Hepatic stellate cell (primary cell): ENCODE measurements around the gene ADGRL3.

ENCODE experiments used
- DNase-seq: peaks from one replicate; pipeline ENCODE4 v3.0.0; 2011; ENCODE audit warnings: low spot score

ADGRL3 gene

GRCh38 chr4:61426229-61426628 lies 226.1 kb downstream of the ADGRL3 start:
- DNase-seq = no peak

GRCh38 chr4:61427099-61427817 lies 227.1 kb downstream of the ADGRL3 start:
- no peak for DNase-seq

GRCh38 chr4:61427818-61428495 lies 227.8 kb downstream of the ADGRL3 start:
- DNase-seq = no peak

DNA sequence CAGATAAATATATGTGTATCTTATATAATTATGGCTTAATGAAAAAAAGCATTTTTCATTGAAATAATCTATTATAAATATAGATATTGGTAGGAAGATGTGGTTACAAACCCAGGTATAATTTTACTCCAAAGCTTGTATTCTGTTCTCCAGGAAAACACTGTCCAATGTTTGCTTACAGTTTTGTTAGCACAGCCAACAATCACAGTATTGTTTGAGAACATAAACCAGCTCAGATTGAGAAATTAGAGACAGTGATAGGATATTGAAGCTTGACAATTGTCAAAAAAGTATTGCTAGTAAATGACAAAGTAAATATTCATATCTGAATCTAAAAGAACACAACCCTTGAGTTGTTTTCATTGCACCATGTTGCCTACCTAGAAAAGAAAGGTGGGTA lies 228.8 kb downstream of the ADGRL3 start:
- DNase-seq = no peak

DNA sequence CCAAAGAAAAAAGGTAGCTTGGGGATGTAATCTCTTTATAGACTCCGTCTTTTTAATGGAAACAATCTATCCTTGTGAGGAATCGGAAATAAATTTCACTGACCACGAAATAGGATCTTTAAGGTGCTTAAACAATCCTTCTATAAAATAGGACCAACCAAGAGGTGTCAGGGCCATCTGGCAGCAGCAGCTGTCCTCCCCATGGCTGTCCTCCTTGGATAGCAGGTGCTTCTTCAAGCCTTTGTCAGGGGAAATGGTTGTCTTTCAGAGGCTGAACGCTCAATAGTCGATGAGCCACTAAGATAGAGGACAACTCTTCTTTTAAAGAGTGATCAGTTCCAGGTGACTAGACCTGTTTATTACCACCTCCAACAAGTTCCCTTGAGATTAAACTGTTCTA lies 231.0 kb downstream of the ADGRL3 start:
- DNase-seq = no peak

- DNase-seq = no peak
Observed at GRCh38 chr4:61437923-61438322, 237.8 kb downstream of the ADGRL3 start.

DNA sequence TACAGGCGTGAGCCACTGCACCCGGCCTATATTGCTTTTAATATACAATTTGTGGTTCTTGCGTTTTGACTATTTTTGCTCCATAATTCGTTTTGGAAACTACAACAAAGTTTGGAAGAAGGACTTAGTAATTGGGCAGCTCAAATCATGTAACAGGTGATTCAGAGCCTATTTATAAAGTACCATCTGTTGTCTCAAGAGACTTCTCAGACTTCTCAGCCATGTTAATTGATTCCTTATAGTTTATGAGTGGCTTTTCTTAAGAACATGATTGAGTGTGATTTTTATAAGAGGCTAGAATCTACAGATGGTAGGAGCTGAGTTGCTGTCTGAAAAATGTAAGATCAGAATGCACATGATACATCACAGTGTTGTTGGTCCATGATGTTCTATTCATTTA lies 240.2 kb downstream of the ADGRL3 start:
- DNase-seq = no peak

DNA sequence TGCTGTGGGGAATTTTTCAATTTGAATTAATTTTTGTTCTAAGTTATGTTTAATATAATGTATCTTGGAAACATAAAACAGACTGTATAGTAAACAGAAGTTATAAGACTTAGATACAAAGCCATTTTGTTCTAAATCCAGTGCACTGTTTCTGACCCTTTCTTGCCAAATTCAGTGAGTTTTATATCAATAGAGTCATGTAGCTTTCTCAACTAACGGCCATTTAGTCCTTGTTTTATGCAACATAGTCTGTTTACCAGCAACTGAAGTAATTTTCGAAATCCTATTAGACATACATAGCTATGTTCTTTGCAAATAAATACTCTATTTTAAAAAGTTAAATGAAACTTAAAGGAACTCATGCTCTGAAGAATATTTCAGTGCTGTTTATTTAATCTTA lies 242.8 kb downstream of the ADGRL3 start:
- no peak for DNase-seq

- no peak for DNase-seq
Observed at GRCh38 chr4:61443813-61444510, 243.8 kb downstream of the ADGRL3 start.

DNA sequence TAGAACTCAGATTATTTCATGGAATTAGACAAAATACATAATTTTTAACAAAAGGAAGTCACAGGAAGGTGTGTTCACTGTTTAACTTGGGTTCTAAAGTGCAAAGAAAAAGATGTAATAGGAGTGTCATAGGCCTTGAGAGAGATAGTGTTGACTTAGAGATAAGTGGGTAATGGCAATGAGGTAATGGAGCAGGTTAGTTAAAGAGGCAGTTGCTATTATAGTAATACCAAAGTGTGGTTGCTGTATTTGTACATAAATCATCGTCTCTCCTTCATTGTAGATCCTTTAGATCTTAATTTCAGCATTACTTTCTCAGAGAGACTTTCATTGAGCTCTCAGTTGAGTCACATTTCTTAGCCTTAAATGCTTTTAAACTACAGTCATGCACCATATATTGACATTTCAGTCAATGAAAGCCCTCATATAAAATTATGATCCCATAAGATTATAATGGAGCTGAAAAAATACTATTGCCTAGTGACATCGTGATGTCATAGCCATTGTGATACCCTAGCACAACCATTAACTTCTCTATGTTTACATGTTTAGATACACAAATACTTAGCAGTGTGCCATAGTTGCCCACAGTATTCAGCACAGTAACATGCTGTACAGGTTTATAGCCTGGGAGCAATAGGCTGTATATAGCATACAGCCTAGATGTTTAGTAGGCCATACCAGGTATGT lies 245.4 kb downstream of the ADGRL3 start:
- DNase-seq = no peak

DNA sequence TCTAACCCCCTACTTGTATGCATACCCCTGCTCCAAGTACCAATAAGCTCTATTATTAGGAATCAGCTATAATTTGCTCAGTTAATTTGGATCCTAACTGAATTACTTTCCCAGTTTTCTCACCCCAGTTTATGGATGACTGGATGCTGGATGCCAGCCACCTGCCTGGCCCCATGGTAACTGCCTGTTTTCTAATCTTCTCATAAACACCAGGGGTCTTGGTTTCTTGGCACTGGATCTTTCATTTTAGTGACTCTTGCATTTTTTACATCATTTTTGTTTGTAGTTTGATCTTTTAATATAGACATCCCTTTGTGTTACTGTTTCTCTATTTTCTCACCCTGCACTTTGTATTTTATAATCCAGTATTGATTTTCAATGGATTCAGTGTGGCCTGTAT lies 246.8 kb downstream of the ADGRL3 start:
- no peak for DNase-seq

DNA sequence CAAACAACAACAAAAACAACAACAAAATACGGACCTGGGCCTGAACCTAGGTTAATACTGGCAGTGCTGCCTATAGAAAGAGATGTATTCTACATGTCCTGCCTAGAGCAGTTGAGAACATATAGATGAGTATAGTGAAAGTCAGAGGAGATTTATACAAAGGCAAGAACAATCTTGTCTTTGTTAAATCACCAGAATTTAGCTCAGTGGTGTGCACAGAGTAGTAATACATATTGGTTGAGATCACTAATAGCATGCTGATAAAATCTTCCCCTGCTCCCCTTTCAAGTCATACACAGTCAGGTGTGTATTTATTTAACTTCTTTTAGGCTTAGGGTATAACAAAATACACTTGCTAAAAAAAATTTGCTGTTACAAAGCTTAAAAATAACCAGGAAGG lies 247.8 kb downstream of the ADGRL3 start:
- DNase-seq = no peak

GRCh38 chr4:61451935-61452334 lies 251.8 kb downstream of the ADGRL3 start:
- no peak for DNase-seq

GRCh38 chr4:61461956-61462355 lies 261.8 kb downstream of the ADGRL3 start:
- DNase-seq = no peak

GRCh38 chr4:61462451-61463326 lies 262.6 kb downstream of the ADGRL3 start:
- DNase-seq = no peak

GRCh38 chr4:61468024-61468720 lies 268.0 kb downstream of the ADGRL3 start:
- DNase-seq = no peak

DNA sequence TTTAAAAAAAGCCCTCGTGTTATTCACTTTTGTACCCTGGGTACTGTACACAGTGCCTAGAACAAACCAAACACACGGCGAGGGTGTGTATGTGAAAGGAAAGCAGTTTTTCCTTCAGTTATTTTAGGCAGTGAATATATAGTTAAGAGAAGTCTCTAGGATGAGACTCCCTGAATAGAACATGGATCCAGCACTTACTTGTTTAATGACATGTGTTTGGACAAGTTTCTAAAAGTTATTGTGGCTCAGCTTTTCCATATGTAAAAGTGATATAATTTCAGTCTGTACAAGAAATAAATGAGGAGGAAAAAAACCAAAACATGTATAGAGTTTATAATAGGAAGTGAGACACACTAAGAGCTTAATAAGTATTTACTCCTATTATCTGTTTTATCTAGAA lies 273.2 kb downstream of the ADGRL3 start:
- no peak for DNase-seq

DNA sequence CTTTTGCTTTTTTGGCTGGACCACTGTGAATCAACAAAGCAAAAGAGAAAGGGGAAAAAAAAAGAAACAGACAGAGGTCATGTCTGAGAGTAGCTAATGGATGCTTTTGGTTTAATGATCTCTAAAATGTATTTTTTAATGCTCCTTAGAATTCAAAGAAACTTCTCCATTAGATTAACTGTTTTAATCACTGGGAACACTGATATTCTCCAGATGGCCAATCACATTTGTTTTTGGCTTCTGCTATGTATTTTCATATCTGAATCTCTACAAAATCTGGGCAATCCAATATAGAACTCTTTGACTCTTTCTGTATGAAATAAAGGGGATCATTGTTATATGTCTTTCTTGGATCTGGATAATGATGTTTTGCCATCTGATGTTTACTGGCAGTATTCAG lies 278.2 kb downstream of the ADGRL3 start:
- DNase-seq = no peak

- no peak for DNase-seq
Observed at GRCh38 chr4:61485056-61485455, 284.9 kb downstream of the ADGRL3 start.

GRCh38 chr4:61489927-61490326 lies 289.8 kb downstream of the ADGRL3 start:
- DNase-seq = no peak

DNA sequence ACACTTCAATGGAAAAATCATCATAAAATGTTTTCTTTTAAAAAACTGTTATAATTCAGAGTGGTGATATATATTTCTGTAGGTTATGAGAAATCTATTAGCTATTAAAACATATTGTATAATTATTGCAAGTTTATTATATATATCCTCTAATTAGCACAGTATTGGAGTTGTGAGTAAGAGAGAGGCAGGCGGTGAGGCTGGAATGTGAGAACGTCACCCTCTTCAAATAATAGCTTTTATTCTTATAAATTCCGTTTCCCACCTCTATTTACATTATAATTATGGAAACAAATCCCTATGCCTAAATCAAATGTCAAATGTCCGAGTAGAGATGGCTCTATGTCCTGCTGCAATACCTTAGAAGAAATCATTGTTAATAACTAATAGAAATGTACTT lies 292.9 kb downstream of the ADGRL3 start:
- DNase-seq = no peak
